GM21360 (cell line): ENCODE measurements around the gene DDX51.

Experiments
- ATAC-seq: cut with Tn5 transposase; IDR thresholded peaks from one replicate; pipeline ENCODE4 v1.9.1; 2021; ENCODE audit warnings: mild to moderate bottlenecking, moderate library complexity; ENCODE audit not compliant: unreplicated experiment

Gene DDX51

GRCh38 chr12:132144115-132144809 lies at the start of gene DDX51, which contains the start of gene NOC4L:
Gene DDX51 (minus strand): TSS chr12:132144319. CDS start chr12:132144296, 23 bp downstream.
Gene NOC4L (plus strand): TSS chr12:132144457. CDS start chr12:132144489, 32 bp downstream.
- ATAC-seq: peak; percentile 84

GRCh38 chr12:132191715-132192553 lies 47.8 kb upstream of the DDX51 start:
- no peak for ATAC-seq

GRCh38 chr12:132190834-132191500 lies 46.8 kb upstream of the DDX51 start:
- ATAC-seq: no peak

- peak; percentile 22 for ATAC-seq
Measured at GRCh38 chr12:132190012-132190755, 46.1 kb upstream of the DDX51 start.

GRCh38 chr12:132189378-132190011 lies 45.4 kb upstream of the DDX51 start:
- peak; percentile 81 for ATAC-seq

- ATAC-seq: no peak
Measured at GRCh38 chr12:132188916-132189325, 44.8 kb upstream of the DDX51 start.

- ATAC-seq: no peak
Measured at GRCh38 chr12:132188451-132188901, 44.4 kb upstream of the DDX51 start.

GRCh38 chr12:132187646-132188450 lies 43.7 kb upstream of the DDX51 start:
- no peak for ATAC-seq

GRCh38 chr12:132186857-132187620 lies 42.9 kb upstream of the DDX51 start:
- ATAC-seq: no peak

- no peak for ATAC-seq
Measured at GRCh38 chr12:132186208-132186856, 42.2 kb upstream of the DDX51 start.

GRCh38 chr12:132185705-132186104 lies 41.6 kb upstream of the DDX51 start:
- no peak for ATAC-seq

- no peak for ATAC-seq
Measured at GRCh38 chr12:132182711-132183365, 38.7 kb upstream of the DDX51 start.

- no peak for ATAC-seq
Measured at GRCh38 chr12:132182206-132182710, 38.1 kb upstream of the DDX51 start.

GRCh38 chr12:132181570-132182200 lies 37.6 kb upstream of the DDX51 start:
- ATAC-seq: no peak

GRCh38 chr12:132180648-132181546 lies 36.8 kb upstream of the DDX51 start:
- ATAC-seq: no peak
